ENCODE data around the gene NUP210.

Gene NUP210

DNA sequence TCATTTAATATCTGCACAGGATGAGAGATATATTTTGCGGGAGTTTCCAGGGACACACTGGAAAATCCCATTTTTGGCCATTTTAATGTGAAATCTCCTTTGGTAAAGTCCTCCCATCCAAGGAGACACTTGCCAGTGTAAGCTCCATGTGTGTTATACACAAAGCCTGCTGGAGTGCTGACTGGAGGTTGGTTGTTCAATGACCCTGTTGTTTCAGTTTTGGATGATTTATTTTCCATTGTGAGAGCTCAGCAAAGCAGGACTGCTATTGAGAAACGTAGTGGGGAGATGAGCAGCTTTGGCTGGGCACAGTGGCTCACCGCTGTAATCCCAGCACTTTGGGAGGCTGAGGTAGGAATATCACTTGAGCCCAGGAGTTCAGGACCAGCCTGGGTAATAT is 127.7 kb downstream of the NUP210 start:
- H3K4me3 ChIP-seq (ENCODE audit: low read depth, low read length), result no peak overlapping the region
- TF ChIP-seq, protein P1, sequence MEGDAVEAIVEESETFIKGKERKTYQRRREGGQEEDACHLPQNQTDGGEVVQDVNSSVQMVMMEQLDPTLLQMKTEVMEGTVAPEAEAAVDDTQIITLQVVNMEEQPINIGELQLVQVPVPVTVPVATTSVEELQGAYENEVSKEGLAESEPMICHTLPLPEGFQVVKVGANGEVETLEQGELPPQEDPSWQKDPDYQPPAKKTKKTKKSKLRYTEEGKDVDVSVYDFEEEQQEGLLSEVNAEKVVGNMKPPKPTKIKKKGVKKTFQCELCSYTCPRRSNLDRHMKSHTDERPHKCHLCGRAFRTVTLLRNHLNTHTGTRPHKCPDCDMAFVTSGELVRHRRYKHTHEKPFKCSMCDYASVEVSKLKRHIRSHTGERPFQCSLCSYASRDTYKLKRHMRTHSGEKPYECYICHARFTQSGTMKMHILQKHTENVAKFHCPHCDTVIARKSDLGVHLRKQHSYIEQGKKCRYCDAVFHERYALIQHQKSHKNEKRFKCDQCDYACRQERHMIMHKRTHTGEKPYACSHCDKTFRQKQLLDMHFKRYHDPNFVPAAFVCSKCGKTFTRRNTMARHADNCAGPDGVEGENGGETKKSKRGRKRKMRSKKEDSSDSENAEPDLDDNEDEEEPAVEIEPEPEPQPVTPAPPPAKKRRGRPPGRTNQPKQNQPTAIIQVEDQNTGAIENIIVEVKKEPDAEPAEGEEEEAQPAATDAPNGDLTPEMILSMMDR (IDR thresholded peaks at IDR 0.05; ENCODE audit: low read depth, low read length), result no peak

DNA sequence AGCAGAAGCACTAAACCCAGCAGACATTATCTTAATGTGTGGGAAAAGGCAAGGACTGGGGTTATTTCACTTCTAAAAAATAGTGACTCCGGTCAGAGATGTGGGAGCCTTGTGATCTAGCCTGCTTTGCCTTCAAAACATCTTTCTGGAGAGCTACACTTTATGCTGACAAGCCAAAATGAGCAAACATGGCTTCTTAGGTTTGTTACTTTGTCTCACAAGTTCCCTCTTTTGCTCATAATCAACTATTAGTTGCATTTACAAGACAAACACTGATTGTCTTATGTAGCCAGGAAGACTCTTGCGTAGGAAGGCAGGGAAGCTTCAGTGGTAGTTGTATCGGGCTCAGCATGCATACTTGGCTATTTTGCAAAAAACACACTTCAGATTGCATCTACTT is 129.2 kb downstream of the NUP210 start:
- TF ChIP-seq, protein P1 (IDR thresholded peaks at IDR 0.05; ENCODE audit: low read depth, low read length), result no peak
- H3K4me3 ChIP-seq (ENCODE audit: low read depth, low read length), result no peak overlapping the region

DNA sequence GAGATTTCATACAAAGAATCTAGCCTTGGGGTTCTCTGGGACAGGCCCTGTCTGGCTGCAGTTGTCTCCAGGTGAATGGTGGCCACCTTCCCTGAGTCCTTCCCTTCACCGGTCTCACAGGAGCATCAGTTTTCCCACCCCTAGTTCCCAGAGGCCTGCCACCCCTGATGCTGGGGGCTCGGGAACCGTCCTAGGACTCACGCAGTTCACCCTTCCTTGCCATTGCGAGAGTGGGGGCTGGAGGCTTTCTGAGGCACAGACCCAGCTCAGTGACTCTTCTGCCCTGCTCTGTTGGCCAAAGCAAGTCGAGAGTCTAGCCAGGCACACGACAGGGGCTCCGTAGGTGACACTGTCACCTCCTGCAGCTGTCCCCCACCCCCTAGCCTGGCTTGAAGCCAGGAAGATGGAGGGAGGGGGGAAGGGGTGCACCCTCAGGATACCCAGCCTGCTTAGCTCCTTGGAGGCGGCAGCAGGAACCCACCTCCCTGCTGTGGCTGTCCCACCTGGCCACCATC is 130.3 kb downstream of the NUP210 start:
- H3K4me3 ChIP-seq (ENCODE audit: low read depth, low read length), result no peak overlapping the region
- TF ChIP-seq, protein P1 (IDR thresholded peaks at IDR 0.05; ENCODE audit: low read depth, low read length), result no peak

DNA sequence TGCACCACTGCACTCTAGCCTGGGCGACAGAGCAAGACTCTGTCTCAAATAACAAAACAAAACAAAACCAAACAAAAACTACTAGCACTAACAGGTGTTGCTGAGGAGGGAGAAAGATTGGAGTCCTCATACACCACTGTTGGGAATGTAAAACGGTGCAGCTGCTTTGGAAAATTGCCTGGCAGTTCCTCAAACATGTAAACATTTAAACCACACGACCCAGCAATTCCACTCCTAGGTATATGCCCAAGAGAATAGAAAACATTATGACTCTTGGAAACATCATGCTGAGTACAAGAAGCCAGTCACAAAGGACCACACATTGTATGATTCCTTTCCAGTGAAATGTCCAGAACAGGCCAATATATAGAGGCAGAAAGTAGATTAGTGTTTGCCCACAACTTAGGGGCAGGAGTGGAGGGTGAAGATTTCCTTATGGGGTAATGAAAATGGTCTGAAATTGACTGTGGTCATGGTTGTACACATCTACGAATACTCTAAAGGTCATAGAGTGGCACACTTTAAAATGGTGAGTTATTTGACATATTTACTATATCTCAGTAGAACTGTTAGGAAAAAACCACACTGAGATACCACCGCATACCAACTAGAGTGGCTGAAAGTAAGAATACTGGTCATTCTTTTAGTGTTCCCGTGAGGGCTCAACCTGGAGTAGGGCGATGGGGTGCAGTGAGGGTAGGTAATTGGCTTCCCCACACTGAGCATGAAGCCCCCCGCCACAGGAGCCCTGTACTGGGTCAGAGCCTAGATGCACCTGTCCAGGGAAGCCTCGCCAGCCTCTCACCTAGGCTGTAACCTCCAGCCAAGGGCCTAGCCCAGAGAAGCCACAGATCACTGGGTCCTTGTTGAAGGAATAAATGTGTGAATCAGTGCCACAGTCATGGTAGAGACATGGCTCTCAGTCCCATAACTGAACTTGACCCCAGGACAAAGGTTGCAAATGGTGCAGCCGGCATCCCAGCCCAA is 131.1 kb downstream of the NUP210 start:
- TF ChIP-seq, protein P1 (IDR thresholded peaks at IDR 0.05; ENCODE audit: low read depth, low read length), result no peak
- H3K4me3 ChIP-seq (ENCODE audit: low read depth, low read length), result no peak overlapping the region

DNA sequence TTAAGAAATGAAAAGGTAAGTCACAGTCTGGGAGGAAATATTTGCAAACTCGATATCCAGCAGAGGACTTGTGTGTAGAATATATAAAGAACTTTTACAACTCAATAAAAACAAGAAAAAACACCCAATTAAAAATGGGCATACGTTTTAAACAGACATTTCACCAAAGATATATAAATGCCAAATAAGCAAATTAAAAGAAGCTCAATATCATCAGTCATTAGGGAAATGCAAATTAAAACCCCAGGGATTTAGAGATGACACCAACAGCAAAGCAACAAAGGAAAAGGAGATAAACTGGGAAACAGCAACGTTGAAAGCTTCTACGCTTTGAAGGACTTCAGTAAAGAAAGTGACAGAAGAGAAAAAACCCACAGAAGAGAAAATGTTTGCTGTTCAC is 132.3 kb downstream of the NUP210 start:
- H3K4me3 ChIP-seq (ENCODE audit: low read depth, low read length), result no peak overlapping the region
- TF ChIP-seq, protein P1 (IDR thresholded peaks at IDR 0.05; ENCODE audit: low read depth, low read length), result no peak

DNA sequence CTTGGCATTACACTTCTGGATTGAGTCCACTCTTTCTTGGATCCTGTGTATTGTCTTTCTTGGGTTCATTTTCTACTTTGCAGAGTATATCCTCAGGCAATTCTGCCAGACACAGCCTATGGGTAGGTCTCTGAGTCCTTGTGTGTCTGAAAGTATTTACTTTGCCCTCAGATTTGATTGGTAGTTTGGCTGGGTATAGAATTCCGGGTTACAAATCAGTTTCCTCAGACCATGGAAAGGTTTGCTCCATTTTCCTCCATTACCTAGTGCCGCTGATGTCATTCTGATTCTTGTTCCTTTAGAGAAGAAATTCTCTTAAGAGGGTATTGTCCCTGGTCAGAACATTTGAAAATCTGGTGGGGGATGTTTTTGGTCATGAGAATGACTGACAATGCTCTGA is 133.2 kb downstream of the NUP210 start:
- TF ChIP-seq, protein P1 (IDR thresholded peaks at IDR 0.05; ENCODE audit: low read depth, low read length), result no peak
- no peak overlapping the region for H3K4me3 ChIP-seq (ENCODE audit: low read depth, low read length)

DNA sequence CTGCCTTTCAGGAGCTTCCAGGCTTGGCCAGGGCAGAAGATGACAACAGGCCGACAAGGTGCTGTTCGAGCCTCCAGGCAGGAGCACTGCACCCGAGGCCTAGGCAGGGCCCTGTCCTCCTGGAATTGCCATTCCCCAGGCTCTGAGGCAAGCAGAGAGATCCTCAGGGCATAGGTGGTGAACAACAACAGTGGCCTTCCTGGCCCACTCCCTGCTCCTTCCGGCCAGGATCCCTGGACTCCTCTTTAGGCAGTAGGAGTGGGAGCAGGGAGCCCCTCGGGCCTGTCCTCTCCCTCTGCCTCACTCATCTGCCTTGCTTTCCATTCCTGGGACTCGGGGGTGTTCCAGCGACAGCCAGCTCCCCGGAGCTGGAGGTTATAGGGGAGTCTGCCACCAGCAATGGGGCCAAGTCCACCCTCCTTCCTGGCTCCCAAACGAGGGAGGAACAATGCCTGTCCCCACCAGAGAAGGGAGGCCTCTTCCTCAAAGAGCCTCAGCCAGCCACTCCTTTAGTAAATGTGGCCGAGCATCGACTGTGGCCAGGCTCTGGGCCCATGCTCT is 135.0 kb downstream of the NUP210 start:
- TF ChIP-seq, protein P1 (IDR thresholded peaks at IDR 0.05; ENCODE audit: low read depth, low read length), result no peak
- no peak overlapping the region for H3K4me3 ChIP-seq (ENCODE audit: low read depth, low read length)

Data from WI38 (cell line).